ENCODE data around the gene SH3BGR.
A peak's percentile ranks its signal among the peaks of the same experiment; 100 is the strongest.
"Not testable (repeated sequence)": the region's sequence is repeated elsewhere in the genome, so short reads cannot be mapped to it uniquely, and the experiment has no call there.

The SH3BGR gene
- 0 to 0.71 (median 0.08) reads per million in 4 donors for total RNA-seq

DNA sequence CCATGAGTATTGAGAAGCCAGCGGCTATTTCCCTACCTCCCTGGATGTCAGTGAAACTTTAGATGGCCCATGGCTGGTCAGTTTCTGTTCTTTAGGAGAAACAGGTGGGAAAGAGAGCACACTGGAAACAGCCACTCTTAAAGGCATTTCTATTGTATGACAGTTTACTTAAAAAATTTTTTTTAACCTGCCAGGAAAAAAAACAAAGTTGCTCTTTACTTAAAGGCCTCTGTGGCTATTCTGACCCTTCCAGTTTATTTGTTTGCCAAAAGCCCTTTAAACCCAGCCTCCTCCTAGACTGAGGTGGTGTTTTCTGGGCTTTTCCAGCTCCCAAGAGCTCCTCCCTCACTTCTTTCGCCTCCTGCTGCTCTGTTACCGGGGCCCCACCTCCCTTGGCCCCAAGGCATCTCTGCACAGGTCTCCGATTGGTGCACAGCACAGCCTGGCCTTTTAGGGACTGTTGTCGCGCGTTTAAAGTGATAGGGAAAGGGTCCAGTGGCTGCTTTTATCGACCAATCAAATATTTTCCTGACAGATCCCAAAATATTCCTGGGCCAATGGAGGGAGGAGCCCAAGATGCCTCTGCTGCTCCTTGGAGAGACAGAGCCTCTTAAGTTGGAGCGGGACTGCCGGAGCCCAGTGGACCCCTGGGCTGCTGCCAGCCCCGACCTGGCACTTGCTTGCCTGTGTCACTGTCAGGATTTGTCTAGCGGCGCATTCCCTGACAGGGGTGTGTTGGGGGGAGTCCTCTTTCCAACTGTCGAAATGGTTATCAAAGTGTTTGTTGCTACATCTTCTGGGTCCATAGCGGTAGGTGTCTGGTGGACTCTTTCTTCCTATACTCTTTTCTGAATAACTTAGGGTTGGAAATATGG, at the start of gene SH3BGR:
Gene SH3BGR, plus strand, starts transcription at position 639 of the 875 bp plus-strand sequence. Its CDS starts 127 bp downstream, at position 766.
- no peak for DNase-seq

DNA sequence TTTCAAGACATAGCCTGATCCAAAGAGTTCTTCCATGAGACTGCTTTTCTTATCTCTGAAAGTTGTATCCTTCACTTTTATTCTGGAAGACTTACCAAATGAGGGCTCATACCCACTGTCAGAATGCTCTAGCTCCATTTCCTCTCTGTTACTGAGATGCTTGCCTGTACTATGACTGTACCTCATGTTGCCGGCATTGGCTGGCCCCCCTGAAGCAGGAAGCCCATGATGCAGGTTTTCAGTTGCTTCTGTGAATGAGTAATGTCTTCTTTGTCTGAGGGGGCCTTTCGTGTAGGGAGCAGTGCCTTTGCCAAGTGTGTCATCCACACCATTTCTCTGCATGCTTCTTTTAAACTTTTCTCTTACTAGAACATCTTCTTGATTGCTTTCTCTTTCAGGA, 45.7 kb upstream of the SH3BGR start:
- no peak for DNase-seq

DNA sequence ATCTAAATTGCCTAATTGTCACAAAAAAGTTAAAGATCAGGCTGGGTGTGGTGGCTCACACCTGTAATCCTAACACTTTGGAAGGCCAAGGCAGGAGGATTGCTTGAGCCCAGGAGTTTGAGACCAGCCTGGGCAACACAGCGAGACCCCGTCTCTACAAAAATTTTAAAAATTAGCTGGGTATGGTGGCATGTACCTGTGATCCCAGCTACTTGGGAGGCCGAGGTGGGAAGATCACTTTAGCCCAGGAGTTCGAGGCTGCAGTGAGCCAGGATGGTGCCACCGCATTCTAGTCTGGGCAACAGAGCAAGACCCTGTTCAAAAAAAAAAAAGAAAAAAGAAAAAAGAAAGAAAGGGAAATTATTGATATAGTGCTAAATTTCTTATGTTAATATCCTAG, 32.6 kb upstream of the SH3BGR start:
- DNase-seq: not testable (repeated sequence)

DNA sequence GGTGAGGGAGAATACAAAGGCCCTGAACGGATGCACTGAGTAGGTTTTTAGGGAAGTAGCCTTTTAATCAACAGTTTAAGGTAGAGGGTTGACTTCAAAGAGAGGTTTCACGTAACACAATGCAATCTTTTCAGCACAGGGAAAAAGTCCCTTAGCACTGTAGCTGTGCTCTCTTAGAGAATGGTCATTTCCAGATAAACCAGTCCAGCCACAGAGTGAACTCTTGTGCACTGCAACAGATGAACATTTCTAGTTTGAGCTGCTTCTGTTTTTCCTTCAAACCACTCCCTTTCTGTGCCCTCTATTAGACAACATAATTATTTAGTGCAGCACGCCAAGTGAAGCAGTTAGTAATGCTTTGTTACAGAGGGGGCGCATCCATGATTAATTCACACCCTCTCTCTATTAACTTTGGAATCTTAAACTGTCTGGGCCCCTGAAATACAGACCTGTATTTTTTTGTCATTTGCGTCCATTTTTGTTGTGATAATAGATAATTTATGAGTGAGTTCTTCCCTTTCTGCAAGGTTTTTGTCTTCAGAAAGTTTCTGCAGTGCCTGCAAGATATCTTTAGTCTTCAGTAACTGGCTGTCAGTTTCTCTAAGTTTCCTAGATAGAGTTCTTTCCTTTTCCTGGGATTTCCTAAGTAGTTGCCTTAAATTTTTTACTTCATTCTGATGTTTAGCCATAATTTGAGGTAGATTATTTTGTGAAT, 29.1 kb upstream of the SH3BGR start:
- DNase-seq: no peak

DNA sequence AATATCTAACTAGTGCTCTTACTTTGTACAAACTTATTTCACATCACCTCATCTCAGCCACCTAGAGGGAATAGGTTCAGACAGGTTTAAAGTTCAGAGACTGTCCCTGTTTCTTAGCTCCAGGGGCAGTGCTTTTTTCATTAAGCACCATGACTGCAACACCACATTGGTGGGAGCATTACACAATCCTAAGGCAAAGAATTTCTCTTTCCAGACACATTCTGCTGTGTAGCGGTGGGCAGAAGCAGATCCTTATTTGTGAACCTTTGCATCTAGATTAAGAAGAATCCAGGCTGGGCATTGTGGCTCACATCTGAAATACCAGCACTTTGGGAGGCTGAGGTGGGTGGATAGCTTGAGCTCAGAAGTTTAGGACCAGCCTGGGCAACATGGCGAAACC, 22.3 kb upstream of the SH3BGR start:
- no peak for DNase-seq

DNA sequence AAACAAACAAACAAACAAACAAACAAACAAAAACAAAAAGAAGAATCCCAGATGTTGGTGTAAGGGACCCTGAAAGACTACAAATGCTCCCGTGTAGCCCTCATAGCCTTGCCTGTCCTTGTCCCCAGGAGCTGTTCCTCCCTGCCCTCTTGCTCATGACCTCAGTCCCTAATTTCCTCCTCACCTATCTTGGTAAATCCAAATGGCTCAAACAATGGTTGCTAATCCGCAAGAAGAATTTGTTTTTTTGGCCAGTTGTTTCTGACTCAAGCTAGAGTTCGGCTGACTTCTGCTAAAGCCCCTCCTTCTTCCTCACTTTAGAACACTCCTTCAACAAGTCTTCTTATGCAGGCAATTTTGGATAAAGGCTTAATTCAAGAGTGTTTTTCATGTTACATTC, 21.8 kb upstream of the SH3BGR start:
- DNase-seq: no peak

DNA sequence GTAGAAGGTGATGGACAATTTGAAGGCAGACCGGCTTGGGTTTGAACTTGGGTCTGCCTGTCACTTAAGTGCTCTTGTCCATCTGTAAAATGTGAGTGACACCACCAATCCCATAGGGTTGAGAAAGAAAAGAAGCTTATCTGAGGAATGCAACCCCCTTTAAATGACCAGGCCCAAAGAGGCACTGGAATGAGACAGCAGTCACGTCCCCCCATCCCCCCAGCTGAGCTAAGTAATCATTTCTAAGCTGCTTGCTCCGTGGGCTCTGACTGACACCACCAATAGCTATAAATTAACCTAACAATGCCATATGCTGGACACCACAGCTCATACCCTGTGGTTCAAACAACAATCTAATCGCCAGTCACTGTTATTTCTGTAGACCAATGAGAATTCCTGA, 21.3 kb upstream of the SH3BGR start:
- no peak for DNase-seq

DNA sequence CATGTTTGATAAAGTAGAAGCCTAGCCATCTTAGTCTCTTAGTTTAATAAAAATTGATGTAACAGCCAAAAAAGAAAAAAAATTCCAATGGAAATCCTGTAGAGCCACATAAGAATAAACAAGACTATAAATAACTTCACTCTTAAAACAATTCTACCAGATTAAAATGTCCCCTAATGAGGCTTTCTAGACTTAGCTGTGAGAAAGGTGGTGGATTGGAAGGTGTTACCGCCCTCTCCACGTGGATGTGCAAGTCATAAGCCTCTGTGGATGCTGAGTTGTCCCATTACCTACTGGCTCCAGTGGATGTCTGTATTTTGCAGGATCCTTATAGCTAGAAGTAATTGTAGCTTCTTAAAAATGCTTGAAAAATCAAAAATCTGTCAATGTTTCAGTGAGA, 20.8 kb upstream of the SH3BGR start:
- DNase-seq: no peak

DNA sequence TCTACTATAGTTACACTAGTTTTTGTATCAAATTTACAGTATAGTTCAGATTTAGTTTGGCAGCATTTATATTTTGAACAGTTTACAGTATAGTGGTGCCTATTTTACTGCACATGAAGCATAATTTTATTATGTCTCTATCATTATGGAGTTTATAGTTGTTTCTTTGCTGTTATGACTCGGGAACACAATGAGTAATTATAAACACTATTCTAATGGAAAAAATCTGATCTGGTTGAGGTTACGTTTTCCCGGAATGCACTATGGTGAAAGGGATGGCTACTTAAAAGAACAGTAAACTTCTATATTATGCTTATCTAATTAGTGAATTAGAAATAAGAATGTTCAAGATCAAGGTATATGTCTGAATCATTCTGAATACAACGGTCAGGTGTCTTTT, 16.8 kb upstream of the SH3BGR start:
- no peak for DNase-seq

DNA sequence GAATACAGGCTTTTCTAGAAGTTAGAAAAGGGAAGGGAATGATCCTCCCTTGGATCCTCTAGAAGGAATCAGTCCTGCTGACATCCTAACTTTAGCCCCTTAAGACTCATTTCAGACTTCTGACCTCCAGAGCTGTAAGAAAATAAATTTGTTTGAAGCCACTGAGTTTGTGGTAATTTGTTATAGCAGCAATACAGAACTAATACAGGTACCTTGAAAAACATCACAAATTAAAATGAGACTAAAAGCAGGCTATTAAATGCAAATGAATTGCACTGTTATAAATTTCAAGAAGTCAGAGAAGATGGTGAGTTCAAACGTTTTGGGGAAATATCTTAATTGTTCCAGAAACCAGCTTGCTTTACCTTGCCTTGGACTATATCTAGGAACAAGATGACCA, 12.5 kb upstream of the SH3BGR start:
- no peak for DNase-seq

DNA sequence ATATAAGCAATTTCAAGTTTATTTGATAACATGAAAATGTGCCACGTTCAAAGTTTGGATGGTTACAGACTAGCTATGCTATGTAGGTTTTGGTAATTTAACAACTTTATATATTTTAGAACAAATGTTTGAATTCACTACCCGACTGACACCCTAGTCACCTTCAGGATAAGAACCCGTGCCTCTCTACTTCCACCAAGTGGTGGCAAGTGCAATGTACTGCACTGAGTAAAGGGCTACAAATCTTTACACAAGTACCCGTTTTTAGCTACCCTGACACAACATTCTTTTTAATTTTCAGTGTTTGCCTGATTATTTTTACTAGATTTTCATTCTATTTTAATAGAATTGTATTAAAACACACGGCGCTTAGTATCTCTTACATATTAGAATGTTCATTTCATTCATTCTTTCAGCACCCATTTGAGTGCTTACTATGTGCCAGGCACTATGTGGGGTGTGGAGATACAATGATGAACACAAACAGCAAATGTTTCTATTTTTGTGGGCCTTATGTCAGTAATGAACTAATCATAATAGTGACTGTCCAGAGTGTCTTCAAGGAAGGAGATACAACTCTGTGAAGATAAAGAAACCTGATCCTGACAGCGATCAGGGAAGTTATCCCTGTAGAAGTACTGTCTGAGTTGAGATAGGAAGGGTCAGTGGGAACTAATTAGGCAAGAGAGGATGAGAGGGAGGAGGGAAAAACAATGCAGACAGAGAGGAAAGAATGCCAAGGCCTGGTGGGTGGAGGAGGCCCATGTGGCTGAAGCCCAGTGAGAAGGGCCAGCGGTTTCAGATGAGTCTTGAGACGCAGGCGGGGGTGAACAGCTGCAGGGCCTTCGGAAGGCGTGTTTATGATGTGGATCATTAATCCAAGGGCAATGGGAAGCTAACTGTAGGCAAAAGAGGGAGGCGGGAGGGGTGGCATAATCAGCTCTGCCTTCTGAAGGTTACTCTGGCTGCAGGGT, 10.0 kb upstream of the SH3BGR start:
- DNase-seq: peak in 2 of 5 donors; percentile 18 to 42

DNA sequence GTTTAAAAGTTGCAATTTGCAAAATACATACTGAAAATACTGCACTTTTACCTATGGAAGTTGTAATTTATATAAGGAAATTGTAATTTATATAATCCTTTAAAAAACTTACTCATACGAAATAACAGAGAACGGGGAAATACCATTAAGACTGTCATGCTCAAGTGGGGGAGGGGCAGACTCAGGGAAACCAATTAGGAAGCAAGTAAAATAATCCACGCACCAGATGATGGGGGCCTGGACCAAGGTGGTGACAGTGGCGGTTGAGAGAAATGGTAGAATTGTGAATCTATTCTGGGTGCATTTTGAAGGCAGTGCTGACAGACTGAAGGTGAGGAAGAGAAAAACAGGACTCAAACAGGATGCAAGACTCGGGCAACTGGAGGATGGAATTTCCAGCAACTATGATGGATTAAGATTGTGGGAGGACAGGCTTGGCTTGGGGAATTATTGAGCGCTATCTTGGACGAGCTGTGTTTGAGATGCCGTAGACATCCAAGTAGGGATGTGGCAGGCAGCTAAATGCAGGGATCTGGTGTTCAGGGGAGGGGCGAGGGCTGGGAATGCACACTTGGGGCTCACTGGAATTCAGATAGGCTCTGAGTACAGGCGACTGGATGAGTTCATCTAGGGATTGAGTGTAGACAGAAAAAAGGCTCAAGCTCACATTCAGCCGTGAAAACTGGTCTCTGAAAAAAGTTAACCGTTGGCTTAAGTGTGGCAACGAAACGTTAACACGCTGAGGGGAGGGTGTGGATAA, 7.2 kb upstream of the SH3BGR start:
- DNase-seq: no peak

DNA sequence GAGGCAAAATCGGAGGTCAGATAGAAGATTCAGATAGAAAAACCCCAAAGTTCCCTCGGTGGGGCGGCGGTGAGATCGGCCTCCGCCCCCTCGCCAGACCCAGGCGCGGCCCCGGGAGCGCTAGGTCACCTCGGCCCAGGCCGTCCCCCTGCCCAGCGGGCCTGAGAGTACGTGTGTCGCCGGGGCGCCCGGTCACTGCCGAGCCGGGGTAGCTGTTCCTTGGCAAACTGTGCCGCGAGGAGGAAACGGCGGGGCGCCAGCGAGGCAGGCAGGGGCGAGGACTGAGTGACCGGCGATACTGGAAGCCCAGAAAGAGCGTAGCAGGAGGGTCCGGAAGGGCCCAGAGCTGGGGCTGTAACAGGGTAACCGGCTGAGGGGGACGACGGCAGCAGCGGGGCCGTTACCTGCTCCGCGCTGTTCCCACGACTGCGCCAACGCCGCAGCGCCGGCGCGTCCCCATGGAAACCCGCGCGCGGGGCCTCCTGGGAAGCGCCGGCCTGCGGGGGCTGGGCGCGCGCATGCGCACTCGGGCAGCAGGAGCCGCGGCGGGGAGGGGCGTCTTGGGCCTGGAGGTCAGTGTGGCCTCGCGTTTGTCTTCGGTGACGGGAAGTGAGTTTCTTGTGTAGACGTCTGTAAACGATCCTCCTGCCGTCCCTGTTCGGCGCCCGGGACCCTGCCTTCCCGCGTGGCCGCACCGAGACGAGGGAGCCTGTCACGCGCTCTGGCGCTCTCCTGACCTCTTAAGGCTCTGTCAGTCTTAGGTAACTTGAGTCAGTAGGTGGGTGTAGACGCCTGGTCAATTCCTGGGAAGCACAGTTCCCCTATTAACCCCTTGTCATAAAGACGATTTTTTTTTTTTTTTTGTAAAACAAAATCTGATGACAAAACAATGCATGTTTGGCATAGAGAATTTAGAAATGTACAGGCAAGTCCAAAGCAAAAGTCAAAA, 6.2 kb upstream of the SH3BGR start, which contains the start of gene LCA5L:
Gene LCA5L, minus strand, starts transcription at position 458 of the 949 bp plus-strand sequence. CDS start 17,285 bp downstream, outside the sequence.
- peak; percentile 79 to 94 (median 87) for DNase-seq

DNA sequence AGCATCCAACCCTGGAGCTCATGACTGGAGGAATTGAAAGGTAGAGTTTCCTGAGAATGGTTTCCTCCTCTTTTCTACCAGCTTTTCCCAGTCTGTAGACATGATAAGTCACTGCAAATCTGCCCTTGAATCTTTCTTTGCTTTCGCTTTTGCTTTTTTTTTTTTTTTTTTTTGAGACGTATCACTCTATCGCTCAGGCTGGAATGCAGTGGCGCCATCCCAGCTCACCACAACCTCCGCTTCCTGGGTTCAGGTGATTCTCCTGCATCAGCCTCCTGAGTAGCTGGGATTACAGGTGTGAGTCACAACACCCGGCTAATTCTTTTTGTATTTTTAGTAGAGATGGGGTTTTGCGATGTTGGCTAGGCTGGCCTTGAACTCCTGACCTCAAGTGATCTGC, 4.5 kb upstream of the SH3BGR start:
- no peak for DNase-seq

DNA sequence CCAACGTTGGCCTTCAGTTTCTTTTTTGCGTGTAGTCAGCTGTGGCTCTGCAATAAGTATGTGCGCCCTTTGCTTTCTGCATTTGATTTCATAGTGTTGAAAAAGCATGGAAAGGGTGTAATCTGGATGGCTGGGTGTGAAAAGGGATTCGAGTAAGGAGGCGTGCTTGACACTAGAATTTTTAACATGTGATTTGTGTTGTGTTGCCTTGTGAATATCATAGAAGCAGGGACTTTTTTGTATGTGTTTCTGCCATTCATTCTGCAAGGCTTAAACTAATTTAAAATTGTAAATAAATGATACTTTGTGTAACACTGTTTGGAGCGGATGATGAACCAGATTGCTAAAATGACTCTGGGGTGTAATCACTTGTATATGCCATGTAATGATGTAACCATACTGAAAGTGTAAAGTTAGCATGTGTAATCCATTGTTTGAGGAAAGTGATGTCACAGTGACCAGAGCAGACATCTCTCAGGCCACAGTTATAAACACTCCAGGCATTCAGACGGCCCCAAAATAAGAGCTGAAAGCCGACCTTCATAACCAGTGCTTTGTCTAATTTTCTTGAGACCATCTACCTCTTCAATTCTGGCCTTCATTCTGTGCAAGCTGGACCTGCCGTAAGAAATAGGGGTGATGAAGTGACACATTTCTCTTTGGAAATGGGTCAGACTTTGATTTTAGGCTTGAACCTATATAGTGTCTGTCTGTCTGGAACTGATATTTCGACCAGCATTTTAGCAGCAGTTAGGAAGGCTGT, 618 bp downstream of the SH3BGR start:
- DNase-seq: no peak

DNA sequence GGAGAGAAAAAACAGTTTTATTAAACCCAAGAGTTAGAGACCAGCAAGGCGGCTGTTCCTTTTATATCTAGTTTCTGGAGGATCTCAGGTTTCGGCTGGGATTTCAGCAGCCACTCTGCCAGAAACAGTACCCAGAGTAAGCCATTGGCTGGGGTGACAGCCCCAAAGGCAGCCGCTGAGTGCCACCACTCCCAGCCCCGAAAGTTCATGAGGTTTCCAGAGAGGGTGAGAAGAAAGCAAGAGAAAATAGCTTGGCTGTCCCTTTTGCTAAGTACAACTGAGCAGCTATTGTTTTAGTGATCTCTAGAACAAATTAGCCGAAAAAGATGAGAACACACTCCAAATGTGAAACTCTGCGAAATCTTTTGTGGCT, 1.2 kb downstream of the SH3BGR start:
- DNase-seq: no peak

DNA sequence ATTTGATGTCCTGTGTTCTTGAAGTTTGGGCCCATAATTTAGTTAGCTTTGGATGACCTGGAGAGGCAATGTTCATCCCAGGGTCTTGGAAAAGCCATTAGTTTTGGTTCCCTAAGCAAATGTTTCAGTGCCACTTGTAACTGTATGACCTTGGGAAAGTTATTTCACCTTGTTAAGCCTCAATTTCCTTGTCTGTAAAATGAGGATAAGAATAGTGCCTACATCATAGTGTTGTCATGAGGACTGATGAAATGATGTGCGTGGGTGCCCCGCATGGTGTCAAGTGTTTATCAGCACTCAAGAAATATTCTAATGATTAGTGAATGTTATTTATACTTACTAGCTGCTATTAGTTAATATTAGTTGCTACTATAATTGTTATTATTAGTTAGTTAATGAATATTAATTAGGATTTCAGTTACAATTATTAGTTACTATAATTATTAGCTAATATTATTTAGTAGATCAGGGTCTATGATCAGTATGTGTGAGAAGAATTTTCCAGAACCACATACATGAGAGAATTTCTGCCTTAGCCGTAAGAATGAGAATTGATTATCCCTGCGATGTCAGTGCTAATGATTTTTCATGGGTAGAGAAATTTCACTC, 1.9 kb downstream of the SH3BGR start:
- no peak for DNase-seq

DNA sequence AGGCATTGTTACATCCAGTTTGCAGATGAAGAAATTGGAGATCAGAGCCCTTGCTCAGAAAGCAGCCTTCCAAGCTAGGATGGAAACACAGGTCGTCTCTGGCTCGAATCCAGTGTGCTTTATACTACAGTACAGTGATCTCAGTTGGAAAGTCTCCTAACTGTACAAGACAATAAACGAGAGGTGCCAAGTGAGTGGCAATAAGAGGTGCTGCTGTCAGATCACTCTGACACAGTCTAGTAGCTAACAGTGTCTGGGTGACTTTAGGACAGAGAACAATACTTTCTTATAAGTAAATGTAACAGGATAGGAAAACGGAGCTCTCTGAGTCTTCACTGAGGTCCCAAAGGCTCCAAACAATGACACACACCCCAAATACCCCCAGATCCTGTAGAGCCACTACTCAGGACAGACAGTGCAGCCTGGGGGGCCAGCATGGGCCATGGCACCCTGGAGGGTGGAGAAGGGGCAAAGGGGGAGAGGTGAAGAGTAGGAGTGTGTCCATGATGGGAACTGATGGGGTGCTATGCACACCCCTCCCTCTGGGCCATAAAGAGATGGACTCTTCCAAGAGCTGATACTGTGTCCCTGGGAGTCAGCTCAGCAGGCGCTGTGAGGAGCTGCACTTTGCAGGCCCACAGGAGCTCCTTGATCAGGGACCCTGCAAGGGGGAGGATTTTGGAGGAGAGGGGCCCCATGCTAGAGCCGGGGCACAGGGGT, 3.3 kb downstream of the SH3BGR start:
- no peak for DNase-seq

DNA sequence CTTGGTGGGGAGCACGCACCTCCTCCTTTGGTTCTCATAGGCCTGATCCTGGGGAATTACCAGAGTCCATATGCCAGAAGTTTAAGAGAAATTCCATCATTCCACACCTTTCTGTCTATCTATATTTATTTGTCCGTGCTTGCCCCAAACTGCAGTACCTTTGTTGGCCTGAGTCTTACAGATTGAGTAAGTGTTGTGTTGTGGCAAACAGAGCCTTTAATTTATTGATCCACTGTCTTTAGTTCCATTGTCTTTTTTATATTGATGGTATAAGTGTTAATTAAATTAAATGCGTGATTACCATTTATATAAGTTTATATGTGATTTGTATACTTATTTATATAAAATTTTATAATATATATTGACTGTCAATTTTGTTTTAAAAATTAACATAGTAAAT, 4.9 kb downstream of the SH3BGR start:
- no peak for DNase-seq
